ENCODE data around the gene TNS4.

TNS4 gene

GRCh38 chr17:40460604-40460967 is 40.8 kb downstream of the TNS4 start:
- Histone ChIP-seq H3K4me3 (replicated peaks; ENCODE audit: low read depth, low read length) (no peak overlapping the region), H3K27me3 (replicated peaks; ENCODE audit: control insufficient read depth, insufficient read depth, low read length) (no peaks in the 10 kb centered on the region; the same call in none of the 2 replicates), H3K36me3 (ENCODE audit: control insufficient read depth, insufficient read depth, low read length) (no peaks in the 10 kb centered on the region)
- TF ChIP-seq, protein P1, sequence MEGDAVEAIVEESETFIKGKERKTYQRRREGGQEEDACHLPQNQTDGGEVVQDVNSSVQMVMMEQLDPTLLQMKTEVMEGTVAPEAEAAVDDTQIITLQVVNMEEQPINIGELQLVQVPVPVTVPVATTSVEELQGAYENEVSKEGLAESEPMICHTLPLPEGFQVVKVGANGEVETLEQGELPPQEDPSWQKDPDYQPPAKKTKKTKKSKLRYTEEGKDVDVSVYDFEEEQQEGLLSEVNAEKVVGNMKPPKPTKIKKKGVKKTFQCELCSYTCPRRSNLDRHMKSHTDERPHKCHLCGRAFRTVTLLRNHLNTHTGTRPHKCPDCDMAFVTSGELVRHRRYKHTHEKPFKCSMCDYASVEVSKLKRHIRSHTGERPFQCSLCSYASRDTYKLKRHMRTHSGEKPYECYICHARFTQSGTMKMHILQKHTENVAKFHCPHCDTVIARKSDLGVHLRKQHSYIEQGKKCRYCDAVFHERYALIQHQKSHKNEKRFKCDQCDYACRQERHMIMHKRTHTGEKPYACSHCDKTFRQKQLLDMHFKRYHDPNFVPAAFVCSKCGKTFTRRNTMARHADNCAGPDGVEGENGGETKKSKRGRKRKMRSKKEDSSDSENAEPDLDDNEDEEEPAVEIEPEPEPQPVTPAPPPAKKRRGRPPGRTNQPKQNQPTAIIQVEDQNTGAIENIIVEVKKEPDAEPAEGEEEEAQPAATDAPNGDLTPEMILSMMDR (IDR thresholded peaks at IDR 0.05; ENCODE audit: insufficient read depth, low read length, poor library complexity, severe bottlenecking): no peak
- no peak for DNase-seq (ENCODE audit: extremely low read depth, insufficient read length)

- DNase-seq (ENCODE audit: extremely low read depth, insufficient read length): no peak
Measured at GRCh38 chr17:40459636-40460603, 41.5 kb downstream of the TNS4 start.

DNA sequence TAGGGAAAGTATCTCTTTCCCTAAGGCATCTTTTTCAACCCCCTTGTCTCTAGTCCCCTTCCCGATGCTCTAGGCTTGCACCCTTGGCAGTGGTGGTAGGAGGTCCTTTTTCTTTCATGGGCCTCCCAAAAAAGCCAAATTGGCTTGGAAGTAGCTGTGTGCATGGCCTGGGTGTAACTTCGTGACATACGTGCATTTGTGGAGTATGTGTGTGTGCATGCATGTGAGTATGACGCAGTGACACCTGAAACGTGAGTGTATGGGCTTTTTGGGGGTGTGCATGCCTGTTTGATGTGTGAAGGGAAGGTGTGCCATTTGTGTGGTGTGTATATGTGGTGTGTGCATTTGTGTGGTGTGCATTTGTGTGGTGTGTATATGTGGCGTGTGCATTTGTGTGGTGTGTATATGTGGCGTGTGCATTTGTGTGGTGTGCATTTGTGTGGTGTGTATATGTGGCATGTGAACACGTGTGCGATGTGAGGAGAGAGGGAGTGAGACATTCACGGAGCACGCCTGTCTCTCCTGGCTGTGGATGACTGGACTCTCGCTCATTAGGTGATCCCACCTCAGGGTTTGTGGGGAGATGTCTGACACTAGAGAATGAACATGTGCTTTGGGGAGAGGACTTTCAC is 42.5 kb downstream of the TNS4 start:
- no peak for DNase-seq (ENCODE audit: extremely low read depth, insufficient read length)
- Histone ChIP-seq H3K36me3 (ENCODE audit: control insufficient read depth, insufficient read depth, low read length) (no peaks in the 10 kb centered on the region), H3K27me3 (replicated peaks; ENCODE audit: control insufficient read depth, insufficient read depth, low read length) (no peaks in the 10 kb centered on the region; the same call in none of the 2 replicates), H3K4me3 (replicated peaks; ENCODE audit: low read depth, low read length) (no peak overlapping the region)
- TF ChIP-seq, protein P1 (IDR thresholded peaks at IDR 0.05; ENCODE audit: insufficient read depth, low read length, poor library complexity, severe bottlenecking): no peak

More at GRCh38 chr17:40459636-40460603, 41.5 kb downstream of the TNS4 start:
- no peak overlapping the region for H3K4me3 ChIP-seq (replicated peaks; ENCODE audit: low read depth, low read length)
- TF ChIP-seq, protein P1 (IDR thresholded peaks at IDR 0.05; ENCODE audit: insufficient read depth, low read length, poor library complexity, severe bottlenecking): no peak
- H3K36me3 ChIP-seq (ENCODE audit: control insufficient read depth, insufficient read depth, low read length): no peaks in the 10 kb centered on the region
- H3K27me3 ChIP-seq (replicated peaks; ENCODE audit: control insufficient read depth, insufficient read depth, low read length): no peaks in the 10 kb centered on the region; the same call in none of the 2 replicates

GRCh38 chr17:40457964-40458791 is 43.2 kb downstream of the TNS4 start:
- Histone ChIP-seq H3K4me3 (replicated peaks; ENCODE audit: low read depth, low read length) (no peak overlapping the region), H3K27me3 (replicated peaks; ENCODE audit: control insufficient read depth, insufficient read depth, low read length) (no peaks in the 10 kb centered on the region; the same call in none of the 2 replicates), H3K36me3 (ENCODE audit: control insufficient read depth, insufficient read depth, low read length) (no peaks in the 10 kb centered on the region)
- TF ChIP-seq, protein P1 (IDR thresholded peaks at IDR 0.05; ENCODE audit: insufficient read depth, low read length, poor library complexity, severe bottlenecking): no peak
- no peak for DNase-seq (ENCODE audit: extremely low read depth, insufficient read length)

DNA sequence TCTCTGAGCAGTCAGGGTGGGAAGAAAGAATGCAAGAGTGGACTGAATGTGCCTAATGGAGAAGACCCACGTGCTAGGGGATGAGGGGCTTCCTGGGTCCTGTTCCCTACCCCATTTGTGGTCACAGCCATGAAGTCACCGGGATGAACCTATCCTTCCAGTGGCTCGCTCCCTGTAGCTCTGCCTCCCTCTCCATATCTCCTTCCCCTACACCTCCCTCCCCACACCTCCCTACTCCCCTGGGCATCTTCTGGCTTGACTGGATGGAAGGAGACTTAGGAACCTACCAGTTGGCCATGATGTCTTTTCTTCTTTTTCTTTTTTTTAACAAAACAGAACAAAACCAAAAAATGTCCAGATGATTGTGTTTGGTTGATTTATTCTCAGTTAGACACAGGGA is 44.1 kb downstream of the TNS4 start:
- TF ChIP-seq, protein P1 (IDR thresholded peaks at IDR 0.05; ENCODE audit: insufficient read depth, low read length, poor library complexity, severe bottlenecking): no peak
- Histone ChIP-seq H3K36me3 (ENCODE audit: control insufficient read depth, insufficient read depth, low read length) (no peaks in the 10 kb centered on the region), H3K27me3 (replicated peaks; ENCODE audit: control insufficient read depth, insufficient read depth, low read length) (no peaks in the 10 kb centered on the region; the same call in none of the 2 replicates), H3K4me3 (replicated peaks; ENCODE audit: low read depth, low read length) (no peak overlapping the region)
- no peak for DNase-seq (ENCODE audit: extremely low read depth, insufficient read length)

Measured in GM06990 (cell line).